HG02678 (cell line): ENCODE data around the gene BCL2L15.

ENCODE experiments used
- ATAC-seq: cut with Tn5 transposase; IDR thresholded peaks from one replicate; pipeline ENCODE4 v1.9.1; 2021; ENCODE audit warnings: mild to moderate bottlenecking, moderate library complexity; ENCODE audit not compliant: unreplicated experiment

BCL2L15 gene

GRCh38 chr1:113887402-113888175 lies at the start of gene BCL2L15:
TSS of gene BCL2L15 (minus strand) at chr1:113887581. CDS start at chr1:113887375, 206 bp downstream.
- no peak for ATAC-seq

- no peak for ATAC-seq
Observed at GRCh38 chr1:113937146-113937545, 49.8 kb upstream of the BCL2L15 start.

- ATAC-seq = no peak
Observed at GRCh38 chr1:113935970-113936369, 48.6 kb upstream of the BCL2L15 start.

GRCh38 chr1:113935176-113935575 lies 47.8 kb upstream of the BCL2L15 start:
- no peak for ATAC-seq

- ATAC-seq = no peak
Observed at GRCh38 chr1:113934511-113935055, 47.2 kb upstream of the BCL2L15 start.

GRCh38 chr1:113934006-113934405 lies 46.6 kb upstream of the BCL2L15 start:
- ATAC-seq = no peak

- ATAC-seq = no peak
Observed at GRCh38 chr1:113931451-113931851, 44.1 kb upstream of the BCL2L15 start.

GRCh38 chr1:113930499-113931161 lies 43.2 kb upstream of the BCL2L15 start:
- ATAC-seq = peak; percentile 30

GRCh38 chr1:113929750-113930498 lies 42.5 kb upstream of the BCL2L15 start:
- ATAC-seq = peak; percentile 31

- peak; percentile 64 for ATAC-seq
Observed at GRCh38 chr1:113928941-113929749, 41.8 kb upstream of the BCL2L15 start, which contains the start of gene HIPK1. TSS of gene HIPK1 (plus strand) at chr1:113929324.

GRCh38 chr1:113928187-113928930 lies 41.0 kb upstream of the BCL2L15 start:
- ATAC-seq = peak; percentile 32

GRCh38 chr1:113924473-113924872 lies 37.1 kb upstream of the BCL2L15 start:
- ATAC-seq = no peak

- no peak for ATAC-seq
Observed at GRCh38 chr1:113922957-113923356, 35.6 kb upstream of the BCL2L15 start.

- no peak for ATAC-seq
Observed at GRCh38 chr1:113918243-113918642, 30.9 kb upstream of the BCL2L15 start.

- ATAC-seq = no peak
Observed at GRCh38 chr1:113917400-113918082, 30.2 kb upstream of the BCL2L15 start.

- ATAC-seq = no peak
Observed at GRCh38 chr1:113916974-113917373, 29.6 kb upstream of the BCL2L15 start.

- ATAC-seq = no peak
Observed at GRCh38 chr1:113913887-113914664, 26.7 kb upstream of the BCL2L15 start.

GRCh38 chr1:113913312-113913668 lies 25.9 kb upstream of the BCL2L15 start:
- no peak for ATAC-seq
